ENCODE data around the gene RPS27. TPM values are rescaled to one million over a fixed set of nuclear protein-coding genes. Genes with fewer than 3 reads are reported as not detected.
A peak's percentile ranks its signal among the peaks of the same experiment; 100 is the strongest.

The RPS27 gene
- total RNA-seq, 2 donors from 2014 or later = 538 to 734 TPM

GRCh38 chr1:153946622-153947241, 43.8 kb upstream of the RPS27 start, which contains the start of gene DENND4B:
Gene DENND4B, minus strand, starts transcription at chr1:153946718. Its CDS starts 2,344 bp downstream, at chr1:153944374.
- Histone ChIP-seq H3K4me1 (peaks cover 26% of the 10 kb centered on the region), H3K27ac (peak within 1 kb of the TSS; percentile 79 to 95 (median 90)), H3K36me3 (replicated peaks in 1 of 2; ENCODE audit: insufficient read depth in 1 of 2, low read depth in 2 of 2) (peaks cover 0 to 12% of the 10 kb centered on the region in 2 donors), H3K4me3 (peak within 1 kb of the TSS; percentile 32 to 74), H3K27me3 (no peaks in the 10 kb centered on the region), H3K9me3 (no peaks in the 10 kb centered on the region)
- TF ChIP-seq POLR2A (IDR thresholded peaks at IDR 0.05) = no peak
- TF ChIP-seq, protein P1, sequence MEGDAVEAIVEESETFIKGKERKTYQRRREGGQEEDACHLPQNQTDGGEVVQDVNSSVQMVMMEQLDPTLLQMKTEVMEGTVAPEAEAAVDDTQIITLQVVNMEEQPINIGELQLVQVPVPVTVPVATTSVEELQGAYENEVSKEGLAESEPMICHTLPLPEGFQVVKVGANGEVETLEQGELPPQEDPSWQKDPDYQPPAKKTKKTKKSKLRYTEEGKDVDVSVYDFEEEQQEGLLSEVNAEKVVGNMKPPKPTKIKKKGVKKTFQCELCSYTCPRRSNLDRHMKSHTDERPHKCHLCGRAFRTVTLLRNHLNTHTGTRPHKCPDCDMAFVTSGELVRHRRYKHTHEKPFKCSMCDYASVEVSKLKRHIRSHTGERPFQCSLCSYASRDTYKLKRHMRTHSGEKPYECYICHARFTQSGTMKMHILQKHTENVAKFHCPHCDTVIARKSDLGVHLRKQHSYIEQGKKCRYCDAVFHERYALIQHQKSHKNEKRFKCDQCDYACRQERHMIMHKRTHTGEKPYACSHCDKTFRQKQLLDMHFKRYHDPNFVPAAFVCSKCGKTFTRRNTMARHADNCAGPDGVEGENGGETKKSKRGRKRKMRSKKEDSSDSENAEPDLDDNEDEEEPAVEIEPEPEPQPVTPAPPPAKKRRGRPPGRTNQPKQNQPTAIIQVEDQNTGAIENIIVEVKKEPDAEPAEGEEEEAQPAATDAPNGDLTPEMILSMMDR (IDR thresholded peaks at IDR 0.05) = peak; percentile 89 to 99 (median 97)
- WGBS, 2 donors = 16 to 36% methylated on average over 6 to 13 of the region's 28 CpGs
- ATAC-seq = peak; percentile 91
- intact Hi-C loops (cut with DNase I) = loop anchor here (10.0 kb wide), 1 partner anchor 142 kb away; no protein-coding TSS in a partner anchor
- peak; percentile 80 to 86 (median 84) for DNase-seq

DNA sequence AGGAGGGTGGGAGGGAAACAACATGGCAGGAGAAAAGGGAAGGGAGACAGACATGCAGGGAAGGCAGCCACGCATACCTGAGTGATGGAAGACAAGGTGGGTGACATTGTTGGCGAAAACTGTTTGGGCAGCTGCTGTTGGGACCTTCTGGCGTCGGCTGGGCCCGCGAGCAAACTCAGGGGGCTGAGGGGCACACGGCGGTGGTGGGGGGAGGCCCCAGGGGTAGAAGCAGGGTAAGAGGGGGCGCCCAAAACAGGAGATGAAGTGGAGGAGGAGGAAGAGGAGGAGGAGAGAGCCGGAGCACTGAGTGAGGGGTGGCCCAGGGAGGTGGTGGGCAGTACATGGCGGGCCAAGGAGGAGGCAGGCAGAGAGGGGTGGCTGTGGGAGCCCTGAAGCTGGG, 39.4 kb upstream of the RPS27 start:
- peaks cover 12% of the 10 kb centered on the region for H3K4me1 ChIP-seq
- no peak overlapping the region for H3K4me3 ChIP-seq
- ATAC-seq (no peak), DNase-seq (no peak)
- WGBS, 2 donors = 86 to 95% methylated on average over 8 to 11 of the region's 11 CpGs
- intact Hi-C loops (cut with DNase I) = no loop called here
- TF ChIP-seq POLR2A (IDR thresholded peaks at IDR 0.05) = no peak
- TF ChIP-seq, protein P1 (IDR thresholded peaks at IDR 0.05) = no peak
- H3K9me3 ChIP-seq = no peaks in the 10 kb centered on the region
- H3K36me3 ChIP-seq (replicated peaks in 1 of 2; ENCODE audit: insufficient read depth in 1 of 2, low read depth in 2 of 2) = peaks cover 0 to 16% of the 10 kb centered on the region in 2 donors
- no peaks in the 10 kb centered on the region for H3K27me3 ChIP-seq
- no peak overlapping the region for H3K27ac ChIP-seq

DNA sequence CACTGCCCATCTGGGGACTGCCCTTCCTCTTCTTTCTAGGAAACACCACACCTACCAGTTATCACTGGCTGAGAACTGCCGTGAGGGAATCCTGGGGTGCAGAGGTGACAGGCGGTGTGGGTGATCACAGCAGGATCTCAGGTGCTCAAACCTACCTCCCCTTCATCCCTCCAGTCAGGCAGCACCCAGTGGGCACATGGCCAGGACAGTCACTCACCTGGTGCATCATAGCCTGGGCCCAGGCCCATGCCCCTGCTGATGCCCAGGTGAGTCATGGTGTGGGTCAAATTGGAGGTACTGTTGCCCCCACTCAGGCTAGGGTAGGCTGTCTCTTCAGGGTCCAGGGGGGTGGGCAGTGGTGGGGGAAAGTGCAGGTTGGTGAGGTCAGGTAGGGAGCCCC, 38.8 kb upstream of the RPS27 start:
- WGBS, 2 donors = 87 to 92% methylated on average over 2 of the region's 2 CpGs
- DNase-seq (no peak), ATAC-seq (no peak)
- Histone ChIP-seq H3K36me3 (replicated peaks in 1 of 2; ENCODE audit: insufficient read depth in 1 of 2, low read depth in 2 of 2) (peaks cover 0 to 16% of the 10 kb centered on the region in 2 donors), H3K4me1 (peaks cover 16% of the 10 kb centered on the region), H3K27ac (no peak overlapping the region), H3K27me3 (no peaks in the 10 kb centered on the region), H3K9me3 (no peaks in the 10 kb centered on the region), H3K4me3 (no peak overlapping the region)
- intact Hi-C loops (cut with DNase I) = no loop called here
- TF ChIP-seq, protein P1 (IDR thresholded peaks at IDR 0.05) = no peak
- no peak for TF ChIP-seq POLR2A (IDR thresholded peaks at IDR 0.05)

GRCh38 chr1:153953859-153954365, 36.6 kb upstream of the RPS27 start:
- intact Hi-C loops (cut with DNase I) = no loop called here
- ATAC-seq (no peak), DNase-seq (no peak)
- Histone ChIP-seq H3K27ac (no peak overlapping the region), H3K9me3 (no peaks in the 10 kb centered on the region), H3K36me3 (replicated peaks in 1 of 2; ENCODE audit: insufficient read depth in 1 of 2, low read depth in 2 of 2) (peaks cover 0 to 13% of the 10 kb centered on the region in 2 donors), H3K4me3 (no peak overlapping the region), H3K27me3 (no peaks in the 10 kb centered on the region), H3K4me1 (peaks cover 25% of the 10 kb centered on the region)
- WGBS, 2 donors = 58 to 63% methylated on average over 4 of the region's 4 CpGs
- TF ChIP-seq, protein P1 (IDR thresholded peaks at IDR 0.05) = no peak
- no peak for TF ChIP-seq POLR2A (IDR thresholded peaks at IDR 0.05)
